Sigmoid colon (tissue), 4 donors: Measurements from ENCODE around the gene TNPO2.
"Not testable (repeated sequence)": the region's sequence is repeated elsewhere in the genome, so short reads cannot be mapped to it uniquely, and the experiment has no call there.

Source experiments
- EP300 ChIP-seq, 4 donors: sonication (generic); formaldehyde crosslinking; IDR thresholded peaks; one replicate each; pipeline ENCODE4 v1.6.1; 2017; ENCODE audit warnings: antibody characterized with exemption in 4 of 4
- POLR2A ChIP-seq, 2 donors: fragments of 450-650 bp; IDR thresholded peaks; one replicate each; pipeline ENCODE4 v1.6.1; 2016; ENCODE audit warnings: antibody characterized with exemption in 2 of 2, mild to moderate bottlenecking in 2 of 2, moderate library complexity in 2 of 2
- POLR2AphosphoS5 ChIP-seq, 4 donors: sonication (generic); formaldehyde crosslinking; IDR thresholded peaks; one replicate each; pipeline ENCODE4 v1.6.1; 2017; ENCODE audit warnings: antibody characterized with exemption in 4 of 4
- TF ChIP-seq, protein P1 (sequence below), 4 experiments: fragments of 450-650 bp in 3 of 4; fragments of 200-600 bp in 1 of 4; IDR thresholded peaks; one replicate each; pipeline ENCODE4 v1.5.1; 2016 to 2019; ENCODE audit warnings: antibody characterized with exemption in 4 of 4, mild to moderate bottlenecking in 3 of 4, moderate library complexity in 2 of 4

DNA sequence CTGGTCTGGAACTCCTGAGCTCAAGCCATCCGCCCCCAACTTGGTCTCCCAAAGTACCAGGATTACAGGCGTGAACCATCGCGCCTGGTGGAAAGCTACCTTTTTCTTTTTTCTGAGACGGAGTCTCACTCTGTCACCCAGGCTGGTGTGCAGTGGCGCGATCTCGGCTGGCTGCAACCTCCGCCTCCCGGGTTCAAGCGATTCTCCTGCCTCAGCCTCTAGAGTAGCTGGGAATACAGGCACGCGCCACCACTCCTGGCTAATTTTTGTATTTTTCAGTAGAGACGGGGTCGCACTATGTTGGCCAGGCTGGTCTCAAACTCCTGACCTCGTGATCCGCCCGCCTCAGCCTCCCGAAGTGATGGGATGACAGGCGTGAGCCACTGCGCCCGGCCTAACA lies 26.3 kb downstream of the TNPO2 start:
- not testable (repeated sequence) for TF ChIP-seq POLR2A, POLR2AphosphoS5, EP300 (IDR thresholded peaks at IDR 0.05)
- TF ChIP-seq, protein P1, sequence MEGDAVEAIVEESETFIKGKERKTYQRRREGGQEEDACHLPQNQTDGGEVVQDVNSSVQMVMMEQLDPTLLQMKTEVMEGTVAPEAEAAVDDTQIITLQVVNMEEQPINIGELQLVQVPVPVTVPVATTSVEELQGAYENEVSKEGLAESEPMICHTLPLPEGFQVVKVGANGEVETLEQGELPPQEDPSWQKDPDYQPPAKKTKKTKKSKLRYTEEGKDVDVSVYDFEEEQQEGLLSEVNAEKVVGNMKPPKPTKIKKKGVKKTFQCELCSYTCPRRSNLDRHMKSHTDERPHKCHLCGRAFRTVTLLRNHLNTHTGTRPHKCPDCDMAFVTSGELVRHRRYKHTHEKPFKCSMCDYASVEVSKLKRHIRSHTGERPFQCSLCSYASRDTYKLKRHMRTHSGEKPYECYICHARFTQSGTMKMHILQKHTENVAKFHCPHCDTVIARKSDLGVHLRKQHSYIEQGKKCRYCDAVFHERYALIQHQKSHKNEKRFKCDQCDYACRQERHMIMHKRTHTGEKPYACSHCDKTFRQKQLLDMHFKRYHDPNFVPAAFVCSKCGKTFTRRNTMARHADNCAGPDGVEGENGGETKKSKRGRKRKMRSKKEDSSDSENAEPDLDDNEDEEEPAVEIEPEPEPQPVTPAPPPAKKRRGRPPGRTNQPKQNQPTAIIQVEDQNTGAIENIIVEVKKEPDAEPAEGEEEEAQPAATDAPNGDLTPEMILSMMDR (IDR thresholded peaks at IDR 0.05) = not testable (repeated sequence)
